ENCODE measurements around the gene STMND1. TPM values are rescaled to one million over a fixed set of nuclear protein-coding genes. Genes with fewer than 3 reads are reported as not detected.

STMND1 gene
- total RNA-seq, 2 donors from 2014 or later: 0.43 TPM; not detected in 1

DNA sequence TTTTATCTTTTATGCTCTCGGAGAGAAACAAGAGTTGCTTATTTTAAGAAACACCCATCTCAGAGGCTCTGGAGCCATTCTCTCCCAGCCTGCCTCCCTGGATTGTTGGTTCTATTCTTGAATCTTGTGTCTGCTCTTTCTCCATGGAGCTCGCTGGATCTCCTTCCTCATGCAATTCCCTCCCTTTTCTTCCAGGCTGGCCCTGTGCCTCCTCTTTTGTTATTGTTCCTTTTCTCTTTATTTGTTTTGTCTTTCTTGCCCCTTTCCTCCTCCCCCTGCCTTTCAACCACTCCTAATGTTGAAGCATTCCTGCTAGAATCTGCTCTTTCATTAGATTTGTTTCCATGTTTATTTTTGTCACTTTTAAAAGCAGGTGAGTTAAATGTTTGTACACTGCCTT is 76.5 kb downstream of the STMND1 start:
- no peaks in the 10 kb centered on the region for H3K36me3 Mint-ChIP-seq

DNA sequence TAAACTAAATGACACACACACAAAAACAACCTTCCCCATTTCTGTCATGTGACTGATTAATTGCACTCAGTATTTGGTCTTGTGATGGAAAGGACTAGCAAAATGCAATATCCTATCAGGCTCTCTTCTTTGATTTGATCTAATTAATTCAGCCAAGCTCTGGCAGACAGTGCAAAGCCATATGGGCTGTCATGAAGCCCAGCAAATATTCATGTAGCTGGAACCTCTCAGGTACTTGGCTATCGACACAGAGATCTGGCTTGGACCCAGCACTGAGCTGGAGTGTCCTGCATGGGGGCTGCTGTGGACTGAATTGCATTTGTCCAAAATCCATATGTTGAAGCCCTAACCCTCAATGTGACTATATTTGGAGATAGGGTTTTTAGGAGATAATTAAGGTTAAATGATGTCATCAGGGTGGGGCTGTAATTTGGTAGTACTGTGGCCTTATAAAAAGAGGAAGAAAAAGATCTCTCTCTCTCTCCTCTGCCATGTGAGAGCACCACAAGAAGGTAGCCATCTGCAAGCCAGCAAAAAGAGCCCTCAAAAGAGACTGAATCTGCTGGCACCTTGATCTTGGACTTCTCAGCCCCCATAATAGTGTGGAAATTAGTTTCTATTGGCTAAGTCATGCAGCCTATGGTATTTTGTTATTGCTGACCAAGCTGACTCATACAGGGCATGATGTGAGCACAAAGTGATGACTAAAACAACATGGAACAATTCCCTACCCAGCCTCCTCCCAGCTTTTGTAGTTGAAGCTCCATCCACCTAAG is 77.1 kb downstream of the STMND1 start:
- no peaks in the 10 kb centered on the region for H3K36me3 Mint-ChIP-seq
- no peak overlapping the region for H3K27ac Mint-ChIP-seq
- DNase-seq (ENCODE audit: low spot score in 2 of 2) (no peak), ATAC-seq (peak in 1 of 2 donors; percentile 24)
- no peaks in the 10 kb centered on the region for H3K9me3 Mint-ChIP-seq

More for the DNA sequence above, 76.5 kb downstream of the STMND1 start:
- no peaks in the 10 kb centered on the region for H3K9me3 Mint-ChIP-seq
- no peak overlapping the region for H3K27ac Mint-ChIP-seq
- no peak for ATAC-seq
- no peak for DNase-seq (ENCODE audit: low spot score in 2 of 2)

DNA sequence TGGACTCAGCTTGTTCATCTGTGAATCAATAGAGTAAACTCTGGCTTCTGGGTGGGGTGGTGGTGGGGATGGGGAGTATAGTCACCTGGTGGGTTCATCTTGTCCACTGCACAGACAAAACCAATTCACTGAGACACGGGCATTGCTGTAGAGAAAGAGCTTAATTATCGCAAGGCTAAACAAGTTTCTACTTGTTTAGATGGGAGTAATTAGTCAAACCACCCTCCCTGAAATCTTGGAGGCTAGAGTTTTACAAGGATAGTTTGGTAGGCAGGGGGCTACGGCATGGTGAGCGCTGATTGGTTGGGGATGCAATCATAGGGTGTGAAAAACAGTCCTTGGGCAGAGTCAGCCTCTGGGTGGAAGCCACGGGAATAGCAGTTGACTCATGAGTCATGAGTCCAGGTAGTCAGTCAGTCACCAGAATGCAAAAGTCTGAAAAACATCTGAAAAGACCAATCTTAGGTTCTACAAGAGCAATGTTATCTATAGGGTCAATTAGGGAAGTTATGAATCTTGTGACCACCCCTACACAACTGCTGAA is 77.8 kb downstream of the STMND1 start:
- H3K9me3 Mint-ChIP-seq: no peaks in the 10 kb centered on the region
- no peak overlapping the region for H3K27ac Mint-ChIP-seq
- DNase-seq (ENCODE audit: low spot score in 2 of 2) (no peak), ATAC-seq (no peak)
- H3K36me3 Mint-ChIP-seq: no peaks in the 10 kb centered on the region

Other genes starting within 250 kb of the STMND1 start
- gene RBM24, start 179.3 kb downstream of the STMND1 start, total RNA-seq: not detected